ENCODE measurements around the gene HK1. TPM values are rescaled to one million over a fixed set of nuclear protein-coding genes. Genes with fewer than 3 reads are reported as not detected.

HK1 gene
- total RNA-seq, 2 donors from 2014 or later = 186 to 228 TPM

GRCh38 chr10:69317175-69317604 lies 38.9 kb downstream of the HK1 start:
- peak overlapping the region; percentile 96 to 99 for H3K27ac ChIP-seq
- DNase-seq (ENCODE audit: low spot score) = no peak
- no peak overlapping the region for H3K4me3 ChIP-seq
- no peaks in the 10 kb centered on the region for H3K27me3 ChIP-seq
- no peaks in the 10 kb centered on the region for H3K36me3 ChIP-seq
- no peaks in the 10 kb centered on the region for H3K9me3 ChIP-seq
- peaks cover 0 to 43% of the 10 kb centered on the region in 2 donors for H3K4me1 ChIP-seq
- no peak for TF ChIP-seq CTCF (IDR thresholded peaks at IDR 0.05)

GRCh38 chr10:69317626-69318105 lies 39.4 kb downstream of the HK1 start:
- no peaks in the 10 kb centered on the region for H3K9me3 ChIP-seq

GRCh38 chr10:69318106-69318866 lies 40.0 kb downstream of the HK1 start:
- H3K27ac ChIP-seq = peak overlapping the region; percentile 96 to 99
- peak in 1 of 2 donors; percentile 28 for TF ChIP-seq CTCF (IDR thresholded peaks at IDR 0.05)
- no peaks in the 10 kb centered on the region for H3K36me3 ChIP-seq
- peak overlapping the region; percentile 93 to 94 for H3K4me3 ChIP-seq
- no peaks in the 10 kb centered on the region for H3K27me3 ChIP-seq
- no peaks in the 10 kb centered on the region for H3K9me3 ChIP-seq
- peaks cover 0 to 47% of the 10 kb centered on the region in 2 donors for H3K4me1 ChIP-seq
- peak; percentile 87 for DNase-seq (ENCODE audit: low spot score)

More at GRCh38 chr10:69317626-69318105, 39.4 kb downstream of the HK1 start:
- no peaks in the 10 kb centered on the region for H3K36me3 ChIP-seq
- no peak for DNase-seq (ENCODE audit: low spot score)
- peak overlapping the region; percentile 93 to 94 for H3K4me3 ChIP-seq
- H3K4me1 ChIP-seq = peaks cover 0 to 47% of the 10 kb centered on the region in 2 donors
- H3K27me3 ChIP-seq = no peaks in the 10 kb centered on the region
- H3K27ac ChIP-seq = peak overlapping the region; percentile 96 to 99
- no peak for TF ChIP-seq CTCF (IDR thresholded peaks at IDR 0.05)

GRCh38 chr10:69318867-69319727 lies 40.8 kb downstream of the HK1 start:
- no peaks in the 10 kb centered on the region for H3K36me3 ChIP-seq
- H3K4me1 ChIP-seq = peaks cover 0 to 53% of the 10 kb centered on the region in 2 donors
- H3K4me3 ChIP-seq = peak overlapping the region; percentile 93 to 94
- DNase-seq (ENCODE audit: low spot score) = peak; percentile 95
- TF ChIP-seq CTCF (IDR thresholded peaks at IDR 0.05) = no peak
- peak overlapping the region; percentile 96 to 99 for H3K27ac ChIP-seq
- no peaks in the 10 kb centered on the region for H3K27me3 ChIP-seq
- no peaks in the 10 kb centered on the region for H3K9me3 ChIP-seq

GRCh38 chr10:69319841-69320316 lies 41.6 kb downstream of the HK1 start:
- Histone ChIP-seq H3K4me1 (peaks cover 0 to 59% of the 10 kb centered on the region in 2 donors), H3K36me3 (no peaks in the 10 kb centered on the region), H3K4me3 (peak overlapping the region; percentile 93 to 94), H3K27ac (peak overlapping the region; percentile 96 to 99), H3K9me3 (no peaks in the 10 kb centered on the region), H3K27me3 (no peaks in the 10 kb centered on the region)
- no peak for DNase-seq (ENCODE audit: low spot score)
- TF ChIP-seq CTCF (IDR thresholded peaks at IDR 0.05) = no peak
